ENCODE data around the gene PAFAH1B1.

DNA sequence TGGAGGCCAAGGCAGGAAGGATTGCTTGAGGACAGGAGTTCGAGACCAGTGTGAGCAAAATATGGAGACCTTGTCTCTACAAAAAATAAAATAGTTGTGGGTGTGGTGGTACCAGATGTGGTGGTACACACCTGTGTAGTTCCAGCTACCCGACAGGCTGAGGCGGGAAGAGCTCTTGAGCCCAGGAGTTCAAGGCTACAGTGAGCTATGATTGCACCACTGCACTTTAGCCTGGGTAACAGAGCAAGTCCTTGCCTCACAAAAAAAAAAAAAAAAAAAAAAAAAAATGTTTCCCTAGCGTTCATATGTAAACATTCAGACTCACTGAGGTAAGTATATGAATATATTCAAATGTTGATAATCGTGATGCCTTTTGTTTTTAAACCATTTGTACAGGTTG is 78.6 kb downstream of the PAFAH1B1 start:
- TF ChIP-seq, protein P1, sequence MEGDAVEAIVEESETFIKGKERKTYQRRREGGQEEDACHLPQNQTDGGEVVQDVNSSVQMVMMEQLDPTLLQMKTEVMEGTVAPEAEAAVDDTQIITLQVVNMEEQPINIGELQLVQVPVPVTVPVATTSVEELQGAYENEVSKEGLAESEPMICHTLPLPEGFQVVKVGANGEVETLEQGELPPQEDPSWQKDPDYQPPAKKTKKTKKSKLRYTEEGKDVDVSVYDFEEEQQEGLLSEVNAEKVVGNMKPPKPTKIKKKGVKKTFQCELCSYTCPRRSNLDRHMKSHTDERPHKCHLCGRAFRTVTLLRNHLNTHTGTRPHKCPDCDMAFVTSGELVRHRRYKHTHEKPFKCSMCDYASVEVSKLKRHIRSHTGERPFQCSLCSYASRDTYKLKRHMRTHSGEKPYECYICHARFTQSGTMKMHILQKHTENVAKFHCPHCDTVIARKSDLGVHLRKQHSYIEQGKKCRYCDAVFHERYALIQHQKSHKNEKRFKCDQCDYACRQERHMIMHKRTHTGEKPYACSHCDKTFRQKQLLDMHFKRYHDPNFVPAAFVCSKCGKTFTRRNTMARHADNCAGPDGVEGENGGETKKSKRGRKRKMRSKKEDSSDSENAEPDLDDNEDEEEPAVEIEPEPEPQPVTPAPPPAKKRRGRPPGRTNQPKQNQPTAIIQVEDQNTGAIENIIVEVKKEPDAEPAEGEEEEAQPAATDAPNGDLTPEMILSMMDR (optimal IDR thresholded peaks at IDR 0.05 in 1 of 3, IDR thresholded peaks at IDR 0.05 in 1 of 3, conservative IDR thresholded peaks at IDR 0.05 in 1 of 3; ENCODE audit: extremely low read depth in 1 of 3, insufficient read depth in 2 of 3, low read length in 3 of 3), result no peak
- no peak for TF ChIP-seq EZH2 (IDR thresholded peaks at IDR 0.05; ENCODE audit: low read length)
